Breast epithelium (tissue), 4 donors: ENCODE results near the gene ASCL1. TPM values are rescaled to one million over a fixed set of nuclear protein-coding genes. Genes with fewer than 3 reads are reported as not detected.

ENCODE experiments used
- DNase-seq, 2 donors: peaks; one replicate each; pipeline ENCODE4 v3.0.0-alpha.2; 2019; ENCODE audit warnings: low spot score in 2 of 2
- H3K27ac ChIP-seq, 2 donors: fragments of 200-600 bp; sonication (generic) in 1 of 2; one replicate each; pipeline ENCODE4 v1.5.1; 2016 to 2019; ENCODE audit warnings: mild to moderate bottlenecking in 1 of 2
- H3K27me3 ChIP-seq, 2 donors: fragments of 200-600 bp; sonication (generic) in 1 of 2; one replicate each; pipeline versions ENCODE4 v1.5.1 to v1.6.0; 2017 to 2019; ENCODE audit warnings: control low read depth in 1 of 2, mild to moderate bottlenecking in 1 of 2
- H3K36me3 ChIP-seq: fragments of 200-600 bp; one replicate; pipeline ENCODE4 v1.5.1; 2019
- H3K4me1 ChIP-seq, 2 donors: fragments of 200-600 bp; sonication (generic); one replicate each; pipeline ENCODE4 v1.5.1; 2016 to 2019; ENCODE audit warnings: control low read depth in 1 of 2
- H3K4me3 ChIP-seq, 3 donors: fragments of 200-600 bp; sonication (generic); 1 replicate in 2 of 3; 2 replicates in 1 of 3; pipeline ENCODE4 v1.5.1; 2016 to 2019; ENCODE audit warnings: mild to moderate bottlenecking in 3 of 3, moderate library complexity in 2 of 3
- H3K9me3 ChIP-seq, 2 donors: fragments of 200-600 bp; sonication (generic) in 1 of 2; one replicate each; pipeline ENCODE4 v1.5.1; 2016 to 2019; ENCODE audit warnings: control low read depth in 1 of 2
- POLR2A ChIP-seq: fragments of 450-650 bp; IDR thresholded peaks from one replicate; pipeline ENCODE4 v1.6.1; 2016; ENCODE audit warnings: antibody characterized with exemption, mild to moderate bottlenecking, moderate library complexity
- POLR2AphosphoS5 ChIP-seq, 3 donors: sonication (generic); formaldehyde crosslinking; IDR thresholded peaks; one replicate each; pipeline ENCODE4 v1.6.1; 2017; ENCODE audit warnings: antibody characterized with exemption in 3 of 3
- intact Hi-C: fragments of 100-400 bp; cut with DNase I; formaldehyde crosslinking; loops from one replicate; pipeline ENCODE4 v1.15.1; 2023; ENCODE audit warnings: low total_unique reads
- total RNA-seq, 3 donors: library from RNA; depleted of rRNA; stranded (reverse); fragments of >200 nt; gene quantifications; one replicate each; pipeline ENCODE4 v1.1.0, GENCODE V29; 2016
- TF ChIP-seq, protein P1 (sequence below), 3 donors: fragments of 450-650 bp; IDR thresholded peaks; one replicate each; pipeline ENCODE4 v1.5.1; 2016 to 2017; ENCODE audit warnings: antibody characterized with exemption in 3 of 3, mild to moderate bottlenecking in 3 of 3, moderate library complexity in 3 of 3

ASCL1 gene
- total RNA-seq, 3 donors from 2014 or later, result 0.15 TPM; not detected in 2

DNA sequence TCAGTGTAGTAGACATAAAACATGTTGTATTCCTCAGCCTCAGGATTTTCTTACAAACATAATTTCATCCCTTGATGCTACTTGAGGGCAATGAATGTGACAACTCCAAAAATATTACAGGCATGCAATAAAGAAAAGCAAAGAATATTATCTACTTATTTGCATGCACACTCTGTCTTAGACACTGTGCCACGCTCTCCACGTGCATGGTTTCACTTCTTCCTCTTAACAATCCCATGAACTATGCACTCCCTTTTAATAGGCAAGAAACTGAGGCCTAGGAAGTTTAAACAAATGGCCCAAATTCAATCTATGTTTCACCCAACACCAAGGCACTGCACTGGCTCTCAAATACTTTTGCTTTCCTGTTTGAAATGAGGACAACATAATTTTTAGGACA, 38.6 kb upstream of the ASCL1 start:
- H3K4me3 ChIP-seq, result no peak overlapping the region
- H3K9me3 ChIP-seq, result no peaks in the 10 kb centered on the region
- intact Hi-C loops, result no loop called here
- no peaks in the 10 kb centered on the region for H3K36me3 ChIP-seq
- no peaks in the 10 kb centered on the region for H3K27me3 ChIP-seq
- DNase-seq, result no peak
- H3K27ac ChIP-seq, result no peak overlapping the region
- peaks cover 0 to 3% of the 10 kb centered on the region in 2 donors for H3K4me1 ChIP-seq
- TF ChIP-seq, protein P1, sequence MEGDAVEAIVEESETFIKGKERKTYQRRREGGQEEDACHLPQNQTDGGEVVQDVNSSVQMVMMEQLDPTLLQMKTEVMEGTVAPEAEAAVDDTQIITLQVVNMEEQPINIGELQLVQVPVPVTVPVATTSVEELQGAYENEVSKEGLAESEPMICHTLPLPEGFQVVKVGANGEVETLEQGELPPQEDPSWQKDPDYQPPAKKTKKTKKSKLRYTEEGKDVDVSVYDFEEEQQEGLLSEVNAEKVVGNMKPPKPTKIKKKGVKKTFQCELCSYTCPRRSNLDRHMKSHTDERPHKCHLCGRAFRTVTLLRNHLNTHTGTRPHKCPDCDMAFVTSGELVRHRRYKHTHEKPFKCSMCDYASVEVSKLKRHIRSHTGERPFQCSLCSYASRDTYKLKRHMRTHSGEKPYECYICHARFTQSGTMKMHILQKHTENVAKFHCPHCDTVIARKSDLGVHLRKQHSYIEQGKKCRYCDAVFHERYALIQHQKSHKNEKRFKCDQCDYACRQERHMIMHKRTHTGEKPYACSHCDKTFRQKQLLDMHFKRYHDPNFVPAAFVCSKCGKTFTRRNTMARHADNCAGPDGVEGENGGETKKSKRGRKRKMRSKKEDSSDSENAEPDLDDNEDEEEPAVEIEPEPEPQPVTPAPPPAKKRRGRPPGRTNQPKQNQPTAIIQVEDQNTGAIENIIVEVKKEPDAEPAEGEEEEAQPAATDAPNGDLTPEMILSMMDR (IDR thresholded peaks at IDR 0.05), result no peak
- TF ChIP-seq POLR2AphosphoS5 (IDR thresholded peaks at IDR 0.05) (no peak), POLR2A (no peak)

DNA sequence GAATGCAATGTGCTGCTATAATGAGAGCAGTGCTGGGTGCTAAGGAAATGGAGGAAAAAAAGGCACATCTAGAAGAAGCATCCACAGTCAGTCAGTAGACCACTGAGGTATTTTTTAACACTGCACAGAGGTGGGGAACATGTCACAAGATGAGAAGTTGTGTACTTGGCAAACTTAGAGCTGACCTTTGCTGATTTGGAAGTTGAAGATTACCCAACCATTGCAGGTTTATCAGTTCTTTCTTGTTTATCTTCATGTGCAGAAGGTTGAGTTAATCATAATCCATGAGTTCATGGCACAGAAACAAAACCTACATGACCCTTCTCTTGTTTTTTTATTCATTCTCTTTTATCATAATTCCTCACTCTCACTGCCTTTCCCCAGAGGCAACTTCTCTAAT, 37.2 kb upstream of the ASCL1 start:
- intact Hi-C loops, result no loop called here
- Histone ChIP-seq H3K9me3 (no peaks in the 10 kb centered on the region), H3K27me3 (no peaks in the 10 kb centered on the region), H3K36me3 (no peaks in the 10 kb centered on the region), H3K4me3 (no peak overlapping the region), H3K4me1 (peaks cover 0 to 3% of the 10 kb centered on the region in 2 donors), H3K27ac (no peak overlapping the region)
- TF ChIP-seq, protein P1 (IDR thresholded peaks at IDR 0.05), result no peak
- no peak for TF ChIP-seq POLR2A
- no peak for DNase-seq

DNA sequence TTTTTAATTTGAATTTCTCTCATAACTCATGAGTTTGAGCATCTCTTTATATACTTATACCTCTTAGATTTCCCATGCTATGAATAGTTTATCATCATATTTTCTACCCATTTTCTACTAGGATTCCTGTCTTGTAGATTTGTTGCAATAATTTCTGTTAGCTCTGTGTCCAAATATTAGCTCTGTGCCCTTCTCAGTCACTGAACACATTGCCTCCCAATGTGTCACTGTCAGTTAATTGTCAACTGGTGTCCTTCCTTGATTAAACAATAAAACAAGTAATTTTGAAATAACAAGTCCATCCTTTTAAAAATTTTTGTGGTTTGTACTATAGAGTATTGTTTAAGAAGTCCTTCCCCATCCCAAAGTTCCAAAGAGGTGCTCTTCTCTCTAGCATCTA, 36.2 kb upstream of the ASCL1 start:
- TF ChIP-seq, protein P1 (IDR thresholded peaks at IDR 0.05), result no peak
- TF ChIP-seq POLR2A (no peak), POLR2AphosphoS5 (IDR thresholded peaks at IDR 0.05) (no peak)
- no peak for DNase-seq
- peaks cover 0 to 3% of the 10 kb centered on the region in 2 donors for H3K4me1 ChIP-seq
- H3K27ac ChIP-seq, result no peak overlapping the region
- no peak overlapping the region for H3K4me3 ChIP-seq
- intact Hi-C loops, result no loop called here
- no peaks in the 10 kb centered on the region for H3K36me3 ChIP-seq
- no peaks in the 10 kb centered on the region for H3K9me3 ChIP-seq
- no peaks in the 10 kb centered on the region for H3K27me3 ChIP-seq

DNA sequence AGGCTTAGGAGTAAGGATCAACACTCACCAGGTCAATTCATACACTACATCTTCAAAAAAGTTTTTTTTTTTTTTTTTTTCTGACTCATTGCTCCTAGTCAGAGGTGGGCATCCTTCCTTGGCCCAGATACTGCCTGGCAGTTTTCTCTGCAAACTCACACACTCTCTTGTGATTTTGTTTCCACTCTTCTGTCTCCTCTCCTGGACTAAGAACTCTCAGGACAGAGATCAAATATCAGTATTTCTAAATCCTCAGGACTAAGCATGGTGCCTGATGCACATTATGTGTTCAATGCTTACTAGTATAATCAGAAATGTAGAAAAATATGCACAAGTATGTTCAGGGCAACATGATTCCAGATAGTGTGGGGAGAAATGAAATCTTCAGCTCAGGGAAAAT, 30.3 kb upstream of the ASCL1 start:
- H3K9me3 ChIP-seq, result no peaks in the 10 kb centered on the region
- H3K4me1 ChIP-seq, result no peaks in the 10 kb centered on the region
- no peaks in the 10 kb centered on the region for H3K27me3 ChIP-seq
- H3K27ac ChIP-seq, result no peak overlapping the region
- no peak overlapping the region for H3K4me3 ChIP-seq
- H3K36me3 ChIP-seq, result no peaks in the 10 kb centered on the region
- no peak for DNase-seq
- intact Hi-C loops, result no loop called here
- TF ChIP-seq POLR2AphosphoS5 (IDR thresholded peaks at IDR 0.05), result no peak
- TF ChIP-seq POLR2A, result no peak
- TF ChIP-seq, protein P1 (IDR thresholded peaks at IDR 0.05), result no peak

DNA sequence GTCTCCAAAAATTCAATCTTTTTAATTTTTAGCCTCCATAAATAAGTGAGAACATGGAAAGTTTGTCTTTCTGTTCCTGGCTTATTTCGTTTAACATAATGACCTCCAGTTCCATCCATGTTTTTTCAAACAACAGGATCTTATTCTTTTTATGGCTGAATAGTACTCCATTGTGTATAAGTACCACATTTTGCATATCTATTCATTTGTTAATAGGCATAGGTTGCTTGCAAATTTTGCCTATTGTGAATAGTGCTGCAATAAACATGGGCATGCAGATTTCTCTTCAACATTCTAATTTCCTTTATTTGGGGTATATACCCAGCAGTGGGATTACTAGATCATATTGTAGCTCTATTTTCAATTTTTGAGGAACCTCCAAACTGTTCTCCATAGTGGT, 24.3 kb upstream of the ASCL1 start:
- H3K27me3 ChIP-seq, result peaks cover 0 to 4% of the 10 kb centered on the region in 2 donors
- no peak for DNase-seq
- no peaks in the 10 kb centered on the region for H3K36me3 ChIP-seq
- TF ChIP-seq, protein P1 (IDR thresholded peaks at IDR 0.05), result no peak
- TF ChIP-seq POLR2AphosphoS5 (IDR thresholded peaks at IDR 0.05) (no peak), POLR2A (no peak)
- no peak overlapping the region for H3K4me3 ChIP-seq
- no peaks in the 10 kb centered on the region for H3K4me1 ChIP-seq
- H3K9me3 ChIP-seq, result no peaks in the 10 kb centered on the region
- intact Hi-C loops, result no loop called here
- no peak overlapping the region for H3K27ac ChIP-seq
